Cardiac fibroblast (primary cell): ENCODE data around the gene GPC6.
A peak's percentile ranks its signal among the peaks of the same experiment; 100 is the strongest.

Experiments used
- DNase-seq, 2 donors: peaks; one replicate each; pipeline versions ENCODE4 v3.0.0 to v3.0.0-alpha.2; 2010; ENCODE audit warnings: low read depth in 2 of 2
- H3K4me3 ChIP-seq, 2 donors: replicated peaks in 1 of 2; 1 replicate in 1 of 2; 2 replicates in 1 of 2; pipeline ENCODE4 v1.5.1; 2011; ENCODE audit warnings: low read depth in 2 of 2, low read length in 2 of 2, mild to moderate bottlenecking in 2 of 2, moderate library complexity in 1 of 2
- TF ChIP-seq, protein P1 (sequence below): IDR thresholded peaks from one replicate; pipeline ENCODE4 v1.5.1; 2011; ENCODE audit warnings: low read depth, mild to moderate bottlenecking, low read length, inconsistent platforms

GPC6 gene

DNA sequence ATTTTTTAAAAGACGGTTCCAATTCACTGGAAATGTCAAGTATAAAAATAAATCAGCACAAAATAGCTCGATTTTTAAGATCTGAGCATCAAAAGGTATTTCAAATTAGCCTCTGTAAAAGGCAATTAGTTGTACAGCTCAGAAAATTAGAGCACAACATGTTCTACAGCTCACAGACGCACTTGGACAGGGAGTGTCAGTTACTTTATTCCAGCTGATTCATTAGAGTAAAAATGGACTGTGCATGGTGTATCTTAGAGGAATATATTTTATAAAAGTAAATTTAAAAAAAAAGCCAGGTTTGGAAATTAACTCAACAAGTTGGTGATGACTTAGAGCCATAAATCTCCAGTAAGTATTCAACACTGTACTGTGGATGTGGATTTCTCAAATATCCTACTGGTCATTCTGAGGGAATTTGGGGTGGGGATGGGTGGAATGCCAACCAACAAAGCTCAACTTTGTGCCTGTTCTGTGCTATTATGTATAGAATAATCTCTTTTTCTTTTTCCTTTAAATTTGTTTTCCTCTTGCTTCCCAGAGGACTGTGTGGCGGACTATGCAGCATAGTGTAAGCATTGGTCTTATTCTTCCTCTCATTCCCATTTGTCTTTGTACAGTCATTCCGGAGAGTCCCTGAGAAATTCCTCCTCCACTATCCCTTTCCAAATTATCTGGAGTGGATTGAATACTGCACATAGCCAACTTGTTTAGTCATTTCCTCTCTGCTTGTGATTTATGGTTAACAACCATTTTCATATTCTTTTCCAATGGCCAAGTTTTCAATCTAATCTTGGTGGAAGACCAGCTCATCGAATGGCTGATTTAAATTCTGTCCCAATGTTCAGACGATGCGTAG lies 1083.6 kb downstream of the GPC6 start:
- DNase-seq, result peak; percentile 86 to 92
- TF ChIP-seq, protein P1, sequence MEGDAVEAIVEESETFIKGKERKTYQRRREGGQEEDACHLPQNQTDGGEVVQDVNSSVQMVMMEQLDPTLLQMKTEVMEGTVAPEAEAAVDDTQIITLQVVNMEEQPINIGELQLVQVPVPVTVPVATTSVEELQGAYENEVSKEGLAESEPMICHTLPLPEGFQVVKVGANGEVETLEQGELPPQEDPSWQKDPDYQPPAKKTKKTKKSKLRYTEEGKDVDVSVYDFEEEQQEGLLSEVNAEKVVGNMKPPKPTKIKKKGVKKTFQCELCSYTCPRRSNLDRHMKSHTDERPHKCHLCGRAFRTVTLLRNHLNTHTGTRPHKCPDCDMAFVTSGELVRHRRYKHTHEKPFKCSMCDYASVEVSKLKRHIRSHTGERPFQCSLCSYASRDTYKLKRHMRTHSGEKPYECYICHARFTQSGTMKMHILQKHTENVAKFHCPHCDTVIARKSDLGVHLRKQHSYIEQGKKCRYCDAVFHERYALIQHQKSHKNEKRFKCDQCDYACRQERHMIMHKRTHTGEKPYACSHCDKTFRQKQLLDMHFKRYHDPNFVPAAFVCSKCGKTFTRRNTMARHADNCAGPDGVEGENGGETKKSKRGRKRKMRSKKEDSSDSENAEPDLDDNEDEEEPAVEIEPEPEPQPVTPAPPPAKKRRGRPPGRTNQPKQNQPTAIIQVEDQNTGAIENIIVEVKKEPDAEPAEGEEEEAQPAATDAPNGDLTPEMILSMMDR, result no peak
- H3K4me3 ChIP-seq, result no peak overlapping the region

DNA sequence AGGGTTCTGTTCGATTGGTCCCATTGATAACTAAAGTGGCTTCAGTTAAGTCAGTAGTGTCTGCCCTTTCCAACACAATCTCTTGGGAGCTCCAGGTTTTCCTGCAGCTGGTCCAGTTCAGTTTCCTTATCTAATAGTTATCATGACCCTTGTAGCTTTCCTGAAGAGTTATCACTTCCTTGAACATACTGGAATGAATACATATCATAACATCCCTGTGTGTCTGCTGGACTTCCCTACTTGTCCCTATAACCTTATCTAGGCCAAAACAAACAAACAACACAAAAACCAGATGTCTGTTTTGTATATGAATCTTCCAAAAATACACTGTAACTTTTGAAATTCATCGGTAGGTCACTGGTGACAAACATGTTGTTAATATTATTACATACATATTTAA lies 1085.3 kb downstream of the GPC6 start:
- TF ChIP-seq, protein P1, result no peak
- DNase-seq, result peak in 1 of 2 donors; percentile 19
- no peak overlapping the region for H3K4me3 ChIP-seq

DNA sequence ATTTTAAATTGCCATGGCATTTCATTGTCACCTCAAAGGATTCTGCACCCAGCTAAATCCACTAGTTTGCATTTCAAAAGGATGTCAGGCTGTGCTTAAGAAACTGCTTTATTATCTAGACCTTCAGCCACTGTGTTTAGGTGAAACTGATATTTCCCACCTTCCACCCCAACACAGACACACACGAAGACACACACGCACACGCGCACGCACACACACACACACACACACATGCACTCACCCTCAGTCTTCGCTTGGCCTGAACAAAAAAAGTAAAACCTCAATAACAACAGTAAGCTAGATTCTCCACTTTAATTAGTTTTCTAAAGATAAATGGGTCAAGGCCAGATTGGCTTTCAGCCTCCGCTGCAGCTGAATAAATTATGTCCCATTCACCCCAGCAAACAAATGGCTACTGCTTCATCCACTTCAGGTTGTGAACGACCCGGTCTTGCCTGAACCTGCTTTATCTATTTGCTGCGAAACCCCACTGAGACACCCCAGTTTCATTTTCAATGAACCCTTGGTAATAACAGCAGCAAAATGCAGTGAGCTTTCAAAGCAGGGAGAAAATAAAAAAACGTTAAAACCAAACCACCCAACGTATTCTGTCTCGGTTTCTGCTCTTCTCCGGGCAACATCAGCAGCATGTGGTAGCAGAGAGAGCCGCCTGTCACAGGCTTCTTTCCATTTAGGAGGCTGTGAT lies 1086.1 kb downstream of the GPC6 start:
- DNase-seq, result no peak
- TF ChIP-seq, protein P1, result no peak
- H3K4me3 ChIP-seq, result no peak overlapping the region

DNA sequence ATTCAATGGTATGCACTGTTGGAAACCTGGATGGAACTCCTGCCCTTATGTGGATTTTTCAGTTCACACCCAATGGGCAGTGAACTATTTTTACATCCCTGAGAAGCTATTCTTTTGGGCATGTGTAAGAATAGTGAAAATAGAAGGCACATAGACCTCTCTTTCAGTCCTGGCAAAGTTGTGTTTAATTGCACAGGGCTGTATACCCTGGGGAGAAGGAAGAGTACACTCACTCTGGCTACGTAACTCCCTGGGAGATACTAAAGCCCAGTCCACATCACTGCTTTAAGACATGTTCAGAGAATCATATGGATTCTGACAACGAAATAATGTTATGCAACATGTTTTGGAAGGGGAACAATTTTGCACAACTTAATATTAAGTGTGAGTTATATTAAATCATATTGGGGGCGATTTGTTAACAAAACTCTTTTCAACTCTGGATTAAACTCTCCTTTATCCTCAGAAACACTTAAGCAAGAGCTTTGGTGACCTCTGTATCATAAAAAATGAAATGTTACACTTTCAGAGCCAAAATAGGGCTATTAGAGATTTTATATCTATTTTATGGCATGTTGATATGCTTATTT lies 1086.8 kb downstream of the GPC6 start:
- H3K4me3 ChIP-seq, result no peak overlapping the region
- TF ChIP-seq, protein P1, result no peak
- DNase-seq, result peak in 1 of 2 donors; percentile 76

DNA sequence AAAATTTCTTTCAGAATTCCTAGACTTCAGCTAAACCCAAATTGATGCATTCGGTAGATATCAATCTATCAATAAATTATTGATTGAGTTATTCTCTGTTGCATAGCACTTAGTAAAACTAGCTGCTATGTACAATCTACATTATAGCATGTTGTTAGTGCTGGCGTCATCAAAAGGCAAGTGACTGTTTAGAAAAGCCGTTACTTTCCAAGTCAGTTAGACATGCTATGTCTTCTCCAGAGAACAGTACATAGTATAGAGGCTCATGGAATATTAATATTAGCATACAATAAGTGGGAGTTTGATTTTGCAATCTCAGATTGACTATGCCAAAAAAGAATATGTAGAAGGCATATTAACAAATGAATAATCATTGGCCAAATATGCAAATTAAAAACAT lies 1087.3 kb downstream of the GPC6 start:
- H3K4me3 ChIP-seq, result no peak overlapping the region
- DNase-seq, result no peak
- TF ChIP-seq, protein P1, result no peak

DNA sequence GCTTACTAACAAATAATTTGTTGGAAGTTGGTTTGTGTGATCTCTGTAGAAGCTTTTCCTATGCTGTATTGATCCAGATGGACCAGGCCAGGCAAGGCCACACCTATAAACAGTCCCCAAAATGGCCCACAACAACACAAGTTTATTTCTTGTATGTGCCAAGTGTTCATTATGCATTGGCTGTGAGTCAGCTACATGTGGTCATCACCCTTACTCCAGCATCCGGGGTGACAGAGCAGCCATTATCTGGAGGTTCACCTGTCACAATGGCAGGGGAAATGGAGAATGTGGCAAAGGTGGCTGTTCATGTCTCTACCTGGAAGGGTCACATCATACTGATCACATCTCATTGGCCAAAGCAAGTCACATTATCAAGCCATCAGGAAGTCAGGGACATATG lies 1088.6 kb downstream of the GPC6 start:
- H3K4me3 ChIP-seq, result no peak overlapping the region
- TF ChIP-seq, protein P1, result no peak
- DNase-seq, result no peak
